Motor neuron (in vitro differentiated cells): Measurements from ENCODE around the gene ATP1B4. TPM values are rescaled to one million over a fixed set of nuclear protein-coding genes. Genes with fewer than 3 reads are reported as not detected.

Experiments
- ATAC-seq, 8 experiments: fragments of 200-7000 bp; cut with Tn5 transposase; replicated peaks in 6 of 8; 2 replicates each; pipeline ENCODE4 v1.8.0; 2021; ENCODE audit warnings: mild to moderate bottlenecking in 8 of 8, moderate library complexity in 8 of 8
- H3K27ac ChIP-seq, 2 donors: fragments of 250-450 bp; sonication (Bioruptor Pico); 2 replicates each; pipeline ENCODE4 v1.9.0; 2021; ENCODE audit warnings: antibody characterized with exemption in 2 of 2, mild to moderate bottlenecking in 2 of 2, moderate library complexity in 1 of 2
- H3K4me1 ChIP-seq, 2 donors: fragments of 250-450 bp; sonication (Bioruptor Pico); replicated peaks in 1 of 2; 2 replicates each; pipeline ENCODE4 v1.6.1; 2021; ENCODE audit warnings: antibody characterized with exemption in 2 of 2, mild to moderate bottlenecking in 2 of 2, moderate library complexity in 1 of 2
- H3K4me3 ChIP-seq, 5 donors: fragments of 250-450 bp; sonication (Bioruptor Pico); 2 replicates each; pipeline ENCODE4 v1.9.0; 2021; ENCODE audit warnings: antibody characterized with exemption in 5 of 5, mild to moderate bottlenecking in 5 of 5, moderate library complexity in 4 of 5
- WGBS, 10 experiments: fragments of 450-650 bp; shearing (Covaris generic); methylation state at CpG; one replicate each; pipeline ENCODE4 v1.0.0; 2022; 5-methylcytosine and 5-hydroxymethylcytosine counted together
- in situ Hi-C, 9 experiments: fragments of 400-800 bp; cut with MboI; loops; one replicate each; pipeline ENCODE4 v1.15.0; 2021; ENCODE audit warnings: low sequenced_read_pairs in 9 of 9, low pct_unique_long_range_greater_than_20kb in 2 of 9; ENCODE audit not compliant: unreplicated experiment in 9 of 9
- total RNA-seq, 8 experiments: library from RNA; unstranded; fragments of 300-600 nt; gene quantifications; 2 replicates each; pipeline versions ENCODE4 v1.2.3 to v1.2.4, GENCODE V29; 2022

Gene ATP1B4
- total RNA-seq, 8 experiments from 2014 or later, result 0.08 to 0.14 (median 0.10) TPM; not detected in 4

GRCh38 chrX:120379937-120380681 lies 18.2 kb downstream of the ATP1B4 start:
- Histone ChIP-seq H3K4me1 (no peaks in the 10 kb centered on the region), H3K27ac (no peak overlapping the region), H3K4me3 (no peak overlapping the region)
- in situ Hi-C loops, result no loop called here
- ATAC-seq, result peak in 3 of 8 experiments; percentile 30 to 89 (median 72)
- WGBS, 10 experiments, result 0 to 100% (median 63%) methylated on average over 1 to 5 of the region's 6 CpGs; no CpG with 5 or more reads in 4 of the 10 experiments

GRCh38 chrX:120380699-120381098 lies 18.8 kb downstream of the ATP1B4 start:
- WGBS, 10 experiments, result 0 to 20% (median 10%) methylated on average over 1 of the region's 3 CpGs; no CpG with 5 or more reads in 7 of the 10 experiments

GRCh38 chrX:120401301-120401700 lies 39.4 kb downstream of the ATP1B4 start:
- no peaks in the 10 kb centered on the region for H3K4me1 ChIP-seq
- no peak overlapping the region for H3K4me3 ChIP-seq
- in situ Hi-C loops, result no loop called here
- no peak for ATAC-seq
- no peak overlapping the region for H3K27ac ChIP-seq

More at GRCh38 chrX:120380699-120381098, 18.8 kb downstream of the ATP1B4 start:
- peak in 3 of 8 experiments; percentile 61 to 74 (median 63) for ATAC-seq
- Histone ChIP-seq H3K4me1 (no peaks in the 10 kb centered on the region), H3K4me3 (no peak overlapping the region), H3K27ac (no peak overlapping the region)
- in situ Hi-C loops, result no loop called here

GRCh38 chrX:120402369-120402768 lies 40.5 kb downstream of the ATP1B4 start:
- in situ Hi-C loops, result no loop called here
- ATAC-seq, result peak in 2 of 8 experiments; percentile 82 to 97
- no peak overlapping the region for H3K4me3 ChIP-seq
- no peaks in the 10 kb centered on the region for H3K4me1 ChIP-seq
- 33% methylated on average over 1 of the region's 2 CpGs; no CpG with 5 or more reads in 9 of the 10 experiments for WGBS, 10 experiments
- no peak overlapping the region for H3K27ac ChIP-seq

- no peak for ATAC-seq
- WGBS, 10 experiments, result 30 to 63% (median 34%) methylated on average over 2 to 5 of the region's 5 CpGs; no CpG with 5 or more reads in 7 of the 10 experiments
- in situ Hi-C loops, result no loop called here
- Histone ChIP-seq H3K4me3 (no peak overlapping the region), H3K4me1 (no peaks in the 10 kb centered on the region), H3K27ac (no peak overlapping the region)
These were observed 44.7 kb downstream of the ATP1B4 start for GRCh38 chrX:120406638-120407037.

GRCh38 chrX:120408168-120408567 lies 46.3 kb downstream of the ATP1B4 start:
- in situ Hi-C loops, result no loop called here
- 0 to 100% (median 75%) methylated on average over 1 of the region's 1 CpG; no CpG with 5 or more reads in 7 of the 10 experiments for WGBS, 10 experiments
- Histone ChIP-seq H3K4me1 (no peaks in the 10 kb centered on the region), H3K4me3 (no peak overlapping the region), H3K27ac (no peak overlapping the region)
- ATAC-seq, result no peak

- no peaks in the 10 kb centered on the region for H3K4me1 ChIP-seq
- in situ Hi-C loops, result no loop called here
- no peak overlapping the region for H3K27ac ChIP-seq
- WGBS, 10 experiments, result 0 to 27% (median 20%) methylated on average over 1 to 2 of the region's 2 CpGs; no CpG with 5 or more reads in 7 of the 10 experiments
- no peak for ATAC-seq
- H3K4me3 ChIP-seq, result no peak overlapping the region
These were observed 57.6 kb downstream of the ATP1B4 start for GRCh38 chrX:120419463-120419862.

- Histone ChIP-seq H3K4me3 (no peak overlapping the region), H3K4me1 (no peaks in the 10 kb centered on the region), H3K27ac (no peak overlapping the region)
- in situ Hi-C loops, result no loop called here
- no peak for ATAC-seq
These were observed 64.7 kb downstream of the ATP1B4 start for GRCh38 chrX:120426599-120426998.

- in situ Hi-C loops, result no loop called here
- Histone ChIP-seq H3K4me1 (no peaks in the 10 kb centered on the region), H3K4me3 (no peak overlapping the region), H3K27ac (no peak overlapping the region)
- WGBS, 10 experiments, result 0 to 100% (median 42%) methylated on average over 1 to 2 of the region's 2 CpGs; no CpG with 5 or more reads in 5 of the 10 experiments
- peak in 2 of 8 experiments; percentile 28 to 57 for ATAC-seq
These were observed 66.4 kb downstream of the ATP1B4 start for GRCh38 chrX:120428309-120428708.

GRCh38 chrX:120429776-120430540 lies 68.1 kb downstream of the ATP1B4 start:
- Histone ChIP-seq H3K27ac (no peak overlapping the region), H3K4me1 (no peaks in the 10 kb centered on the region), H3K4me3 (no peak overlapping the region)
- ATAC-seq, result no peak
- in situ Hi-C loops, result no loop called here
- WGBS, 10 experiments, result 40 to 93% (median 70%) methylated on average over 1 to 2 of the region's 2 CpGs; no CpG with 5 or more reads in 6 of the 10 experiments

Other genes with a start within 250 kb of the ATP1B4 start
- gene RHOXF1, start 246.2 kb upstream of the ATP1B4 start, total RNA-seq, result under 1 TPM in 2 of 8 experiments, not detected in 6; 0.16 to 0.82 TPM
- 1 to 10 TPM in 2 of 8 experiments, under 1 TPM in 6; 0.13 to 1.3 (median 0.64) TPM for gene RHOXF2, start 203.5 kb upstream of the ATP1B4 start, total RNA-seq
- gene ZBTB33, start 111.3 kb upstream of the ATP1B4 start, total RNA-seq, result 10 to 100 TPM; 15.2 to 26.7 (median 19.1) TPM
- gene TMEM255A, start 50.6 kb upstream of the ATP1B4 start, total RNA-seq, result 10 to 100 TPM in 4 of 8 experiments, 1 to 10 TPM in 2, under 1 TPM in 2; 0.28 to 16.3 (median 7.5) TPM
- gene LAMP2, start 107.2 kb downstream of the ATP1B4 start, total RNA-seq, result 100 to 1,000 TPM in 4 of 8 experiments, 10 to 100 TPM in 4; 30.8 to 197 (median 80.6) TPM
- gene CUL4B, start 198.9 kb downstream of the ATP1B4 start, total RNA-seq, result 10 to 100 TPM; 35.1 to 69.6 (median 42.5) TPM
- gene MCTS1, start 242.0 kb downstream of the ATP1B4 start, total RNA-seq, result 100 to 1,000 TPM in 2 of 8 experiments, 10 to 100 TPM in 6; 48.9 to 116 (median 73.0) TPM